ENCODE measurements around the gene ZCCHC24.

The ZCCHC24 gene

DNA sequence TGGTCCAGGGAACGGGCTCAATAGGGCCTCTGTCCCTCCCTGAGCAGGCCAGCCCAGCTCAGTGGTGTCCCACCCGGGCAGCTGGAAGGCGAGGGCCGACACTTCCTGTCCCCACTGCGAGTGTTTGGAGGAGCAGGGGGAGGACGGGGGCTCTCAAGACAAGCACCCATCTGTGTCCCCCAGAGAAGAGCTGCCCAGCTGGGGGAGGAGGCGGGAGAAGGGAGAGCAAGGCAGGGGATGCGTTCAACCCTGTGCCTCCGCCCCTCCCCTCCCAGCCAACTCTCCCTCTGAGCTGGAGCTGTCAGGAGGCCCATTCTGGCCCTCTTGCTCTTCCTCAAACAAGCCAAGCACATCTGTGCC, 35.7 kb downstream of the ZCCHC24 start:
- H3K4me3 ChIP-seq (ENCODE audit: low read length), result no peak overlapping the region
- TF ChIP-seq, protein P1, sequence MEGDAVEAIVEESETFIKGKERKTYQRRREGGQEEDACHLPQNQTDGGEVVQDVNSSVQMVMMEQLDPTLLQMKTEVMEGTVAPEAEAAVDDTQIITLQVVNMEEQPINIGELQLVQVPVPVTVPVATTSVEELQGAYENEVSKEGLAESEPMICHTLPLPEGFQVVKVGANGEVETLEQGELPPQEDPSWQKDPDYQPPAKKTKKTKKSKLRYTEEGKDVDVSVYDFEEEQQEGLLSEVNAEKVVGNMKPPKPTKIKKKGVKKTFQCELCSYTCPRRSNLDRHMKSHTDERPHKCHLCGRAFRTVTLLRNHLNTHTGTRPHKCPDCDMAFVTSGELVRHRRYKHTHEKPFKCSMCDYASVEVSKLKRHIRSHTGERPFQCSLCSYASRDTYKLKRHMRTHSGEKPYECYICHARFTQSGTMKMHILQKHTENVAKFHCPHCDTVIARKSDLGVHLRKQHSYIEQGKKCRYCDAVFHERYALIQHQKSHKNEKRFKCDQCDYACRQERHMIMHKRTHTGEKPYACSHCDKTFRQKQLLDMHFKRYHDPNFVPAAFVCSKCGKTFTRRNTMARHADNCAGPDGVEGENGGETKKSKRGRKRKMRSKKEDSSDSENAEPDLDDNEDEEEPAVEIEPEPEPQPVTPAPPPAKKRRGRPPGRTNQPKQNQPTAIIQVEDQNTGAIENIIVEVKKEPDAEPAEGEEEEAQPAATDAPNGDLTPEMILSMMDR (conservative IDR thresholded peaks at IDR 0.05; ENCODE audit: low read length), result no peak
- DNase-seq (ENCODE audit: low read depth), result no peak

DNA sequence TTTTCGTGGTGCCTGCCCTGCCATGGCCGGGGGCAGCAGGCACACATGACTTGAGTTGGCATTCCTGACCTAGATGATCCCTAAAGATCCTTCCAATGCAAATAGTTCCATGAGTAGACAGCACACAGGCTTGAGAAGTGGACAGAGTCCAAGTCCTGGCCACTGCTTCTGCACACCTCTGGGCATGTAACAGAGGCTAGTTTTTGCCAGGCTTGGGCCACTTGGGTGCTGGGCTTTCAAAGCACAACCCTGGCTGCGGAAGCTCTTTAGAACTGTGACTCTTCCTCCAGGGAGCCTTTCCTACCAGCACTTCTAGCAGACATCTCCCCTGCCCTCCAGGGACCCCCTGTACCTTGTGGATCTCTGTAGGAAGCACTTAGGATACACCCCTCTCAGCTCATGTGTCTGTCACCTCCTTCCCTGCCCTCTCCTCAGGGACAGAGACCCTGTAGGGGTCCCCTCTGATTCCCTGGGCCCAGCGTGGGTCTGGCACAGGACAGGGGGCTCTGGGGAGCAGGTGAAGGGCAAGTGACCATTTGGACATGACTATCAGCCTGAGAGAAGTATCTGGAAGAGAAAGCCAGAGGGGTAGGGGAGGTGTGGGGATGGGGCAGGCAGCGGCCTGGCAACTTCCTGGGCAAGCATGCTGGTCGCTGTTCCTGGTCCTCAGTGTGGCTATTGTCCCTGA, 36.2 kb downstream of the ZCCHC24 start:
- no peak for DNase-seq (ENCODE audit: low read depth)
- no peak overlapping the region for H3K4me3 ChIP-seq (ENCODE audit: low read length)
- TF ChIP-seq, protein P1 (conservative IDR thresholded peaks at IDR 0.05; ENCODE audit: low read length), result no peak

DNA sequence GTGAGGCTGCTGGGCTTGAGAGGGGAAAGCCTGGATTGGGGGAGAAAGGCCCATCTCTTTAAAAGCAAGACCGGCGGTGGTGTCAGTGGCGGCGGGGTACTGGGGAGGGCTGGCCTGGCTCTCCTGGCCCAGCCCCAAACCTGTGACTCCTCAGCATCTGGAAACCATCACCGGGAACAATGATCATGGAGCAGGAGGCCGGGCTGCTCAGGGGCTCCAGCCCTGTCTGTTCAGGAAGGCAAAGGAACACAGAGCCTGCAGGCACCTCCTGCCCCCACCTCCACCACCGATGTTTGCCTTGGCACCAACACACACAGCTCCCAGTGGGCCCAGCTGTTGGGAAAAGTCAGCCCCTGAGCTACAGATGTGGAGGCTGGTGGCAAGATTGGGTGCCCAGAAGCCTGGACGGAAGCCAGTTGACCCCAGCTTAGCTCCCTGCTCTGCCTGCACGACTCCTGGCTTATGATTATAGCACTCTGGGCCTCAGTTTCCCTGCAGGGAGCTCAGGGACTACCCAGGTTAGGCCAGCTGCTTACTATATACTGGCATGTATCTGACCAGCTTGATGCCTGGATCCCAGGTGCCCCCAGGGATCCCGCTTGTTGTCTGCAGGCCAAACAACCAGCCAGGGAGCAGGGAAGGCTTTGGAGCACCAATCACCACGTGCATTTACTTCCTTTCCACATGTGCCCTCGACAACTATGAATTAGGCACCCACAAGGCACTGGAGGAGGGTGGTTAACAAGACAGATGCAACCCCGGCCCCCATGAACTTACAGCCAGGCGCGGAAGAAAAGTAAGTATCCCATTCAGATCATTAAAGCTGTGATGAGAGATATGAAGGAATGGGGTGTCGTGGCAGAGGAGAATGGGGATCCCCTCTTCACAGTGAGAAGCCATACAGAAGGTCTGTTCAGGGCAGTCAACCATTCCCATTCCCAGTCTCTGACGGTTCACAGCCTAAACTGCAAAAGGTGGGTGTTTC, 37.3 kb downstream of the ZCCHC24 start:
- peak; percentile 79 for DNase-seq (ENCODE audit: low read depth)
- TF ChIP-seq, protein P1 (conservative IDR thresholded peaks at IDR 0.05; ENCODE audit: low read length), result no peak
- no peak overlapping the region for H3K4me3 ChIP-seq (ENCODE audit: low read length)

GRCh38 chr10:79407423-79407796, 38.0 kb downstream of the ZCCHC24 start:
- no peak for DNase-seq (ENCODE audit: low read depth)
- no peak overlapping the region for H3K4me3 ChIP-seq (ENCODE audit: low read length)
- TF ChIP-seq, protein P1 (conservative IDR thresholded peaks at IDR 0.05; ENCODE audit: low read length), result no peak

- DNase-seq (ENCODE audit: low read depth), result no peak
- no peak overlapping the region for H3K4me3 ChIP-seq (ENCODE audit: low read length)
- TF ChIP-seq, protein P1 (conservative IDR thresholded peaks at IDR 0.05; ENCODE audit: low read length), result no peak
These were observed 38.6 kb downstream of the ZCCHC24 start for GRCh38 chr10:79406683-79407422.

DNA sequence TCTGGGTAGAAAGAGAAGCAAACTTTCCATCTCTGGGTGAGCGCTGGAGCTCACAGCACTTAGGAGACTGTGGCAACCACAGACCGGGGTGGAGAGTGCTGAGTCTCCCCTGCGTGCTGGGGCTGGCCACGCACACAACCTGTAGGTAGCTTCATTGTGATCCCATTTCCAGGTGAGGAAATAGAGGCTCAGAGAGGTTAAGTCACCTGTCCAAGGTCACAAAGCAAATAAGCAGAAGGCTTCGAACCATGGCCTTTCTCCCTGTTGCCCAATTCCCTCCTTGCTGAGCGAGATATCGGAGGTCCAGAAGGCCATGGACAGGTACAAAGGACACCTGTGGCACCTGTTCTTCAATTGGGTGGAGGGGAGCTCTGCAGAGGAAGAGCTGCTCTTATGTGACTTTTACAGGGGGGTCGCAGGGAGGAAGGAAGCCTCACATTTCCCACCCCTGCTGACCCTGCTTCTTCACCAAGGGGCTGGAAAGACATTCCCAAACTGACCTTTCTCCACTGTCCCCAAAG, 39.4 kb downstream of the ZCCHC24 start:
- TF ChIP-seq, protein P1 (conservative IDR thresholded peaks at IDR 0.05; ENCODE audit: low read length), result no peak
- no peak overlapping the region for H3K4me3 ChIP-seq (ENCODE audit: low read length)
- no peak for DNase-seq (ENCODE audit: low read depth)
